ENCODE data around the gene SLC9C2. TPM values are rescaled to one million over a fixed set of nuclear protein-coding genes. Genes with fewer than 3 reads are reported as not detected.
"Not testable (repeated sequence)": the region's sequence is repeated elsewhere in the genome, so short reads cannot be mapped to it uniquely, and the experiment has no call there.

The SLC9C2 gene
- polyA plus RNA-seq, 1 experiment, result not detected

GRCh38 chr1:173580071-173580470 is 22.8 kb downstream of the SLC9C2 start:
- Histone ChIP-seq H3K27ac (ENCODE audit: low read depth, low read length) (no peak overlapping the region), H3K27me3 (ENCODE audit: control insufficient read depth, insufficient read depth, low read length) (peaks cover 3% of the 10 kb centered on the region), H3K4me3 (ENCODE audit: low read depth, low read length) (no peak overlapping the region), H3K9me3 (ENCODE audit: control insufficient read depth, insufficient read depth, low read length) (no peaks in the 10 kb centered on the region)
- no peak for DNase-seq (ENCODE audit: low read depth, low spot score)
- ChIA-PET CTCF (interaction anchor here (0.6 kb wide), 1 partner anchor 1237 kb away, joined by 8 read pairs; no protein-coding TSS in a partner anchor), POLR2A (no interaction called here)
- no peak for TF ChIP-seq CTCF (IDR thresholded peaks at IDR 0.05; ENCODE audit: low read depth, low read length)

DNA sequence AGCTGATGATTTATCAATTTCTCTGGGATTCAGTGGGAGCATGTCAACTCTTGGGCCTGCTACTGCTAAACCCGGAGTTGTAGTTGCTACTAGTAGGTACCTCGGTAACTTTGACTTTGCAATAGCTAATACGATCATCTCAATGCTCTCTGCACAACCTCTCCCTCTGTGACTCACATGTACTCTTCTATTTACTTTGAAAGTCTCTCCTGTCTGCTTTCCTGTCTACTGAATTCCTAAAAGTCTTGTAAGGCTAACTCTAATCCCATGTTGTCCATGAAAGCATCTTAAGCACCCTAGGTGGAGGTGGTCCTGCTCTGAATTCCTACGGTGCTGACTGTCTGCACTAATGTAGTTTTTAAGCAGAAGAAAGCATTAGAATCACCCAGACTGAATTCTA is 29.3 kb downstream of the SLC9C2 start:
- DNase-seq (ENCODE audit: low read depth, low spot score), result no peak
- Histone ChIP-seq H3K27me3 (ENCODE audit: control insufficient read depth, insufficient read depth, low read length) (peaks cover under 1% of the 10 kb centered on the region), H3K4me3 (ENCODE audit: low read depth, low read length) (no peak overlapping the region), H3K27ac (ENCODE audit: low read depth, low read length) (no peak overlapping the region), H3K9me3 (ENCODE audit: control insufficient read depth, insufficient read depth, low read length) (no peaks in the 10 kb centered on the region)
- CTCF ChIA-PET, result no interaction called here
- POLR2A ChIA-PET, result no interaction called here
- TF ChIP-seq CTCF (IDR thresholded peaks at IDR 0.05; ENCODE audit: low read depth, low read length), result no peak

DNA sequence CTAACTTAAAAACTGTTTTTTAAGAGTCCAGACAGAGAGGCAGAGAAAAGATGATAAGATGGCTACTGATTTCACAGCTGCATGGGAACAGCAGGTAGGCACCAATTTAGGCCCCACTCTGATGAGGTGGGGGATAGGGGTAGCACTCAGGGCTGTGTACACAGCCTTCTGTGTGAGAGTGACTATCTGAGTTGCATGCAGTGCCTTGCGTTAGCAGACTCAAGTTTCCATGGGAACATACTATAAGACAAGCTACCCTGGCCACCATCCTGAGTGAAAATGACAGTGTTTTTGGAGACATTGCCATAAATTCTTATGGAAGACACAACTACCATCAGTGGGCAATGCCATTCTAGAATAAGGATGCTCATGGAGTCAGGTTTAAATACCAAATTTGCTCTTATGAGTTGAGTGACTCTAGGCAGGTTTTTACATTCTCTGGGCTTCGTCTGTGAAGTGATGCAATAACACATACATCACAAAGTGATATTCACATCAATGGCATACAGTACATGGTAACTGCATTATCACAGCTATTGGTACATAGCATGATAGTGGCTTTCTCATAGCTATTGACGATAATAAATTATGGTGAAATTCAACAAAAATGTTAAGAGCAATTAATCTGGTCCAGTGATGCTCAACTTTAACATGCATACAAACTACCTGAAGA is 30.5 kb downstream of the SLC9C2 start:
- Histone ChIP-seq H3K9me3 (ENCODE audit: control insufficient read depth, insufficient read depth, low read length) (no peaks in the 10 kb centered on the region), H3K4me3 (ENCODE audit: low read depth, low read length) (no peak overlapping the region), H3K27ac (ENCODE audit: low read depth, low read length) (no peak overlapping the region), H3K27me3 (ENCODE audit: control insufficient read depth, insufficient read depth, low read length) (no peaks in the 10 kb centered on the region)
- TF ChIP-seq CTCF (IDR thresholded peaks at IDR 0.05; ENCODE audit: low read depth, low read length), result no peak
- DNase-seq (ENCODE audit: low read depth, low spot score), result no peak
- CTCF ChIA-PET, result no interaction called here
- POLR2A ChIA-PET, result no interaction called here

DNA sequence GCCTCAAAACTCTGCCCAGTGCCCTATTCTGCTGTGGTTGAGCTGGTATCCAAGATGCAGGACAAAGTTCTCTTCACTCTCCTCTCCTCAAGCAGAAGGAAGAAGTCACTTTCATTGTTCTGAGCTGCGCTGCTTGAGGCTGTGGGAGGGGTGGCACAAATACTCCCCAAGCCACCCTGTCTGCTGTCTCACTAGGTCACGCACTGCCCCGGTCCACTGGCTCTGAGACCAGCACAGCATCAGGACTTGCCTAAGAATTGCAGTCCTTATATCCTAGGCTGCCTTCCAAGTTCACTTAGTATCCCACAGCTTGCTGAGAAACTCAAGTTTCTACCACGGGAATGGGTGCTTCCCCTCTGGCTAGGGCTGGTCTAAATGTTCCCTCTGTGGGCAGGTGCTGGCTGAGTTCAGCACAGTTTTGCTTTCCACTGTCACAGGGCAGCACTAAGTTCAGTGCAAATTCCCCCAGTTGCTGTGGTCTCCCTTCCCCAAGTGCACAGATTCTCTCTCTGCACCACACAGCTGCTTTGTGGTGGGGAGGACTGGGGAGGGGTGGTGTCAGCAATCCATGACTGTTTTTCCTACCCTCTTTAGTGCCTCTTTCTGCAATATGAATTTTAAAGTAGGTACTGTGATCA is 32.4 kb downstream of the SLC9C2 start:
- H3K4me3 ChIP-seq (ENCODE audit: low read depth, low read length), result no peak overlapping the region
- no peak for DNase-seq (ENCODE audit: low read depth, low spot score)
- CTCF ChIA-PET, result no interaction called here
- POLR2A ChIA-PET, result no interaction called here
- no peak for TF ChIP-seq CTCF (IDR thresholded peaks at IDR 0.05; ENCODE audit: low read depth, low read length)
- H3K27ac ChIP-seq (ENCODE audit: low read depth, low read length), result no peak overlapping the region
- no peaks in the 10 kb centered on the region for H3K9me3 ChIP-seq (ENCODE audit: control insufficient read depth, insufficient read depth, low read length)
- no peaks in the 10 kb centered on the region for H3K27me3 ChIP-seq (ENCODE audit: control insufficient read depth, insufficient read depth, low read length)

GRCh38 chr1:173568483-173568882 is 34.4 kb downstream of the SLC9C2 start:
- Histone ChIP-seq H3K9me3 (ENCODE audit: control insufficient read depth, insufficient read depth, low read length) (no peaks in the 10 kb centered on the region), H3K27me3 (ENCODE audit: control insufficient read depth, insufficient read depth, low read length) (no peaks in the 10 kb centered on the region), H3K4me3 (ENCODE audit: low read depth, low read length) (no peak overlapping the region), H3K27ac (ENCODE audit: low read depth, low read length) (no peak overlapping the region)
- ChIA-PET POLR2A (no interaction called here), CTCF (no interaction called here)
- no peak for DNase-seq (ENCODE audit: low read depth, low spot score)
- no peak for TF ChIP-seq CTCF (IDR thresholded peaks at IDR 0.05; ENCODE audit: low read depth, low read length)

- CTCF ChIA-PET; H3K27ac ChIP-seq (ENCODE audit: low read depth, low read length); H3K4me3 ChIP-seq (ENCODE audit: low read depth, low read length); H3K9me3 ChIP-seq (ENCODE audit: control insufficient read depth, insufficient read depth, low read length); H3K27me3 ChIP-seq (ENCODE audit: control insufficient read depth, insufficient read depth, low read length); DNase-seq (ENCODE audit: low read depth, low spot score): not testable (repeated sequence)
- POLR2A ChIA-PET, result interaction anchor here (0.6 kb wide), 1 partner anchor 342 kb away, joined by 5 read pairs; no protein-coding TSS in a partner anchor
Measured at GRCh38 chr1:173563846-173564245, 39.0 kb downstream of the SLC9C2 start.
